Measurements from ENCODE around the gene MTRR. TPM values are rescaled to one million over a fixed set of nuclear protein-coding genes. Genes with fewer than 3 reads are reported as not detected.

MTRR gene
- polyA plus RNA-seq, 6 donors from 2014 or later = 24.7 to 75.3 (median 31.3) TPM

DNA sequence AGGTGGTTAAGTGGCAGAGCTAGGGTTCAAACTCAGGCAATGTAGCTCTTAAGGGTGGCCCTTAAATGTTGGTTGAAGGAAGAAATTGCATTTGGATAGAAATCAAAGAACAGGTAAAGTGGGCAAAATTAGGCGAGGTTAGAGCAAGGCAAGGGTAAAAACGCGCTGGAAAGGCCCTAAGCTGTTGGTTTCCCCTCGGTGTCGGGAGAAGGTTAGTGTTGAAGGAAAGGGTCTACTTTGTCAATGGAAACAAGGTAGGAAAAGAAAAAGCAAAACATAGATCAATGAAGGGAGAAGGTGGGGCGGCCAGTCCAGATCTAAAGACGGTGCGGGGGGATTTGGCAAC is 548 bp upstream of the MTRR start:
- peak overlapping the region; percentile 76 to 96 (median 86) for H3K27ac Mint-ChIP-seq
- H3K36me3 Mint-ChIP-seq = peaks cover under 1 to 4% of the 10 kb centered on the region in 2 donors
- no peaks in the 10 kb centered on the region for H3K27me3 Mint-ChIP-seq
- H3K9me3 Mint-ChIP-seq = no peaks in the 10 kb centered on the region
- H3K4me3 Mint-ChIP-seq = peak overlapping the region; percentile 94 to 97 (median 95)
- peaks cover 25 to 50% (median 50%) of the 10 kb centered on the region in 3 donors for H3K4me1 Mint-ChIP-seq
- DNase-seq (no peak), ATAC-seq (ENCODE audit: low read depth in 2 of 2) (no peak)

DNA sequence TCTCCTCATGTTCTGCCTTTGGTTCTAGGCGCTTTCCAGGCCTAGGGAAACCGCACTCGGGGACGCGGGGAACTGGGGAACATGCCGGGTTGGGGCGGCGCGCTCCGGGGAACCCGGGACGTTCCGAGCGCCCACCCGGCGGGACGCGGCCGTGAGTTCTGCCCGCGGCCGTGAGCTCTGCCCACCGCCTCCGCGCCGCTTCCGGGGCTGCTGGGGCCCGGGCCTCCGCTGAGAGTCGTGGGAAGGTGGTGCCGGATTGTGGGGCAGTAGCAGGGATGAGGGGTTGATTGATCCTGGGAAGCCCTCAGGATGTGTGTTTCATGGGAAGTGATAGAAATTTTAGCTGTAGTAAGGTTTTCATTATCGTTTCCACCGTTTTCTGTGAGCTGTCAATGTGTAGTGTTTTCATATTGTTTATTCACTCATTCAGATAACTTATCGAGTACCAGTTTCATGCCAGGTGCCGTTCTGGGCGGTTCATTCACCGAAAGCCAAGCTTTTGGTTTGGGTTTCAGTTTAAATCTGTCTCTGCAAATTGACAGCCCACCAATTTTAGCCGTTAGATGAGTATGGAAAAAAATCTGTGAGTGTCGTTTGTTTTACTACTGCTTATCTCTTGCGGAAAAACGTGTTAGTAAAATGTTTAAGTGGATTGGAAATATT is 657 bp downstream of the MTRR start:
- Mint-ChIP-seq H3K4me3 (peak overlapping the region; percentile 90 to 97 (median 95)), H3K4me1 (peaks cover 25 to 56% (median 53%) of the 10 kb centered on the region in 3 donors), H3K27ac (peak overlapping the region; percentile 73 to 91 (median 78)), H3K27me3 (no peaks in the 10 kb centered on the region), H3K36me3 (peaks cover 0 to 4% of the 10 kb centered on the region in 2 donors), H3K9me3 (no peaks in the 10 kb centered on the region)
- ATAC-seq (ENCODE audit: low read depth in 2 of 2) (peak; percentile 25 to 26), DNase-seq (no peak)

DNA sequence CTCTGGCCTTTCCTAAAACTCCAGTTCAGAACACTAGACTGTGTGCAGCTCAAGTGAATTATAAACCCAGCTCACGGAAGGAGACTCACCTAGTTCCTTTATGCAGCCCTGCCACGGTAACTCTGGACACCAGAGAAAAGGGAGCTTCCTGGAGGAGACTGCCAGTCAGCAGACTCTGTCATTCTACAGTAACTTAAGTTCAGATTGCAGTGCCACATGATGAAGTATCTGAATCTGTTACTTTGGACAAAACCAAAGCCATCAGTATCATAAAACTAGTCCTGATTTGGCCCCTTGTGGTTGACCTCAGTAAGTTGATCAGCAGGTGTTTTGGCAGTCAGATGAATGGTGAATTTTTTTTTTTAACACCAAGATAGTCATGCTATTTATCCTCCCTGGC is 2.7 kb downstream of the MTRR start:
- Mint-ChIP-seq H3K4me3 (peak overlapping the region in 4 of 8 donors; percentile 26 to 97 (median 33)), H3K4me1 (peaks cover 28 to 50% (median 41%) of the 10 kb centered on the region in 3 donors), H3K27ac (peak overlapping the region in 2 of 6 donors; percentile 63 to 76), H3K9me3 (no peaks in the 10 kb centered on the region), H3K36me3 (peaks cover 8 to 15% of the 10 kb centered on the region in 2 donors), H3K27me3 (no peaks in the 10 kb centered on the region)
- DNase-seq (no peak), ATAC-seq (ENCODE audit: low read depth in 2 of 2) (no peak)

DNA sequence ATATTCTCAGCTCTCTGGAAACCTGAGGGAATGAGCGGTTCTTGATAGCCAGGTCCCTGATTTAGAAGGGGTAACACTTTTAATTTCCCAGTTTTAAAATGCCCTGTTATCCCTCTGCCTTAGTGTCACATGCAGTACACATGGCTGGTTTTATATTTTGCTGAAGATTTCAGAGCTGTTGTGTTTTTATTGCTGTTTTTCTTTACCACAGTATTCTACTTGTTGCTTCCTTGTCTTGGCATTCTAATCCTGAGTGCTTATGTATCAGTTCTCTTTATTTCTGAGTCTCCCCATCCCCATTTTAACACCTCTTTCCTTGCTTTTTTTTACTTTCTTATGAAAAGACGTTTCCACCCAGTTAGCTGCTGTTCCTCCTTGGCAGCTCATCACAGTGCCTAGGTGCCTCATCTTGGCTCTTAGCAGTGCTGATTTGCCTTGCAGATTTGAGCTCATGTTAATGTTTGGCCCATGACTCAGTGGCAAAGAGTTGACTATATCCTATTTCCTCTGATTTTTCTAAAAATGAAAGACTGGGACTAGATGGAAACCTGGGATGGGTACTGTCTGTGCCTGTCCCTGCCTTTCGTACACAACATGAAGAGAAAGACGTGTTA is 3.7 kb downstream of the MTRR start:
- peak overlapping the region in 3 of 6 donors; percentile 2 to 64 (median 12) for H3K27ac Mint-ChIP-seq
- H3K9me3 Mint-ChIP-seq = no peaks in the 10 kb centered on the region
- H3K27me3 Mint-ChIP-seq = no peaks in the 10 kb centered on the region
- ATAC-seq (ENCODE audit: low read depth in 2 of 2) = no peak
- peaks cover 8 to 15% of the 10 kb centered on the region in 2 donors for H3K36me3 Mint-ChIP-seq
- DNase-seq = no peak
- H3K4me1 Mint-ChIP-seq = peaks cover 28 to 42% (median 35%) of the 10 kb centered on the region in 3 donors
- peak overlapping the region in 2 of 8 donors; percentile 8 to 48 for H3K4me3 Mint-ChIP-seq

DNA sequence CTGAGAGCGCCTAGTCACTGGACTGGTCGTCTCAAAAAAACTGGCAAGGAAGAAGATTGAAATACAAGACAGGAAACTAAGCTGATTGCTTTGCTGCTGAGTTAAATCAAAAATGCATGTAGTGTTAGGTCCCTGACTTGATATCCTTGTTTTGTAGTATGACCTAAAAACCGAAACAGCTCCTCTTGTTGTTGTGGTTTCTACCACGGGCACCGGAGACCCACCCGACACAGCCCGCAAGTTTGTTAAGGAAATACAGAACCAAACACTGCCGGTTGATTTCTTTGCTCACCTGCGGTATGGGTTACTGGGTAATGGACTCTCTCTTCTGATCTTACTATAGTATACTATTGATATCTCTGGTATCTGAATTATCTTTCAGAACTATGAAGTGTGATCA is 4.3 kb downstream of the MTRR start:
- Mint-ChIP-seq H3K27ac (peak overlapping the region in 1 of 6 donors; percentile 51), H3K4me1 (peaks cover 27 to 36% (median 29%) of the 10 kb centered on the region in 3 donors), H3K9me3 (no peaks in the 10 kb centered on the region), H3K27me3 (no peaks in the 10 kb centered on the region), H3K4me3 (peak overlapping the region in 2 of 8 donors; percentile 8 to 48), H3K36me3 (peaks cover 8 to 15% of the 10 kb centered on the region in 2 donors)
- ATAC-seq (ENCODE audit: low read depth in 2 of 2) (no peak), DNase-seq (no peak)

DNA sequence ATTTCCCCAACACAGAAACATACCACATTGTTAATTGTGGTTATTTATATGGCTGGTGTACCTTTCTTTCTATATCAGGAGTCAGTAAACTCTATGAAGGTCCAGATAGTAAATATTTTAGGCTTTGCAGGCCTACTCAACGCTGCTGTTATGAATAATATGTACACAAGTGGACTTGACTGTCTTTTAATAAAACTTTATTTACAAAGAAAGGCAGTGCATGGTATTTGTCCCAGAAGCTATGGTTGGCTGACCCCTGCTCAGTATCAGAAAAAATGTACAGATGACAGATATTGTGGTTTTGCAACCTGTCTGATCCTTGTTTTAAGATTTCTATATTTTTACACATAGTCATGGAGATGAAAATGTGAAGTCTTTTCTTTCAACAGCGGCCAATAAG is 5.7 kb downstream of the MTRR start:
- Mint-ChIP-seq H3K27ac (no peak overlapping the region), H3K9me3 (no peaks in the 10 kb centered on the region), H3K36me3 (peaks cover 8 to 15% of the 10 kb centered on the region in 2 donors), H3K27me3 (no peaks in the 10 kb centered on the region), H3K4me3 (no peak overlapping the region), H3K4me1 (peaks cover 22 to 31% (median 23%) of the 10 kb centered on the region in 3 donors)
- DNase-seq = no peak
- ATAC-seq (ENCODE audit: low read depth in 2 of 2) = no peak

DNA sequence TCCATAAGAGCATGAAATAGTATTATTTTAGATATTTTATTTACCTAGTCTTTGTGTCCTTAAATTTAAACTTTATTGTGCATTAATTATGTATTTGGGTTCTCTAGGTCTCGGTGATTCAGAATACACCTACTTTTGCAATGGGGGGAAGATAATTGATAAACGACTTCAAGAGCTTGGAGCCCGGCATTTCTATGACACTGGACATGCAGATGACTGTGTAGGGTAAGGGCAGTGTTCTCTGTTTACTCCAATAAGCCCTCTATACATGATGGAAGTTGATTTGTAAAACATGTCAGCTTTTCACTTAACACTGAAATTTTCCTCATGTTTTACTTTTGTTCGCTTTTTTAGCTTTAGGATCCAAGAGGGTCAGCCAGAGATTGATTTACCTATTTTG is 6.2 kb downstream of the MTRR start:
- no peak overlapping the region for H3K27ac Mint-ChIP-seq
- no peak for ATAC-seq (ENCODE audit: low read depth in 2 of 2)
- no peak overlapping the region for H3K4me3 Mint-ChIP-seq

DNA sequence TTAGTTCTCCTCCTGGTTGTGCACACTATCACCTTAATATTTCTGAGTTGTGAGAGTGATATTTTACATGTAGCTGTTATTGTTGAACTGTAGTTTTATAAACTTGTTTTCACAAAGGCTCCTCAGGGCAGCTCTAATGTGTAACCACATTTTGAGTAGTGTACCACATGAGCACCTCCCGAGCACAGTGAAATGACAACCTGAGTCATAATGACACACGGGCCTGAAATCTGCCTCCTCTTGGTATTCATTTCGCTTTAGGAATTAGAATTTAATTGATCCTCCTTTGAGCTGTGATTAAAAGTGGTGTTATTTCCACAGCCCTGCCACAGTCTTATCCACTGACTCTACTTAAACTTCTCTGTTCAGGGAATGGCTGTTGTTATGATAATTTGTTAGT is 7.9 kb downstream of the MTRR start:
- peaks cover 12 to 22% of the 10 kb centered on the region in 2 donors for H3K36me3 Mint-ChIP-seq
- no peaks in the 10 kb centered on the region for H3K27me3 Mint-ChIP-seq
- peaks cover 15 to 22% (median 16%) of the 10 kb centered on the region in 3 donors for H3K4me1 Mint-ChIP-seq
- ATAC-seq (ENCODE audit: low read depth in 2 of 2) (no peak), DNase-seq (no peak)
- H3K9me3 Mint-ChIP-seq = peaks cover 0 to 1% (median 0%) of the 10 kb centered on the region in 7 donors
- H3K27ac Mint-ChIP-seq = no peak overlapping the region
- no peak overlapping the region for H3K4me3 Mint-ChIP-seq

More for the DNA sequence above, 6.2 kb downstream of the MTRR start:
- peaks cover 18 to 27% (median 19%) of the 10 kb centered on the region in 3 donors for H3K4me1 Mint-ChIP-seq
- H3K27me3 Mint-ChIP-seq = no peaks in the 10 kb centered on the region
- peaks cover 8 to 15% of the 10 kb centered on the region in 2 donors for H3K36me3 Mint-ChIP-seq
- no peak for DNase-seq
- H3K9me3 Mint-ChIP-seq = no peaks in the 10 kb centered on the region

DNA sequence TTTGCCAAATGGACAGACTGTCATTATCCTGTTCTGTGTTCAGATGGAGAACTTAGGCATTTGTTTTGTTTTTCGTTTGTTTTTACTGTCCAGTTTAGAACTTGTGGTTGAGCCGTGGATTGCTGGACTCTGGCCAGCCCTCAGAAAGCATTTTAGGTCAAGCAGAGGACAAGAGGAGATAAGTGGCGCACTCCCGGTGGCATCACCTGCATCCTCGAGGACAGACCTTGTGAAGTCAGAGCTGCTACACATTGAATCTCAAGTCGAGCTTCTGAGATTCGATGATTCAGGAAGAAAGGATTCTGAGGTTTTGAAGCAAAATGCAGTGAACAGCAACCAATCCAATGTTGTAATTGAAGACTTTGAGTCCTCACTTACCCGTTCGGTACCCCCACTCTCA is 8.9 kb downstream of the MTRR start:
- Mint-ChIP-seq H3K4me3 (no peak overlapping the region), H3K36me3 (peaks cover 15 to 24% of the 10 kb centered on the region in 2 donors), H3K27ac (peak overlapping the region in 2 of 6 donors; percentile 24 to 72), H3K9me3 (peaks cover 0 to 1% (median 0%) of the 10 kb centered on the region in 7 donors), H3K4me1 (peaks cover 10 to 19% (median 13%) of the 10 kb centered on the region in 3 donors), H3K27me3 (no peaks in the 10 kb centered on the region)
- no peak for ATAC-seq (ENCODE audit: low read depth in 2 of 2)
- no peak for DNase-seq

DNA sequence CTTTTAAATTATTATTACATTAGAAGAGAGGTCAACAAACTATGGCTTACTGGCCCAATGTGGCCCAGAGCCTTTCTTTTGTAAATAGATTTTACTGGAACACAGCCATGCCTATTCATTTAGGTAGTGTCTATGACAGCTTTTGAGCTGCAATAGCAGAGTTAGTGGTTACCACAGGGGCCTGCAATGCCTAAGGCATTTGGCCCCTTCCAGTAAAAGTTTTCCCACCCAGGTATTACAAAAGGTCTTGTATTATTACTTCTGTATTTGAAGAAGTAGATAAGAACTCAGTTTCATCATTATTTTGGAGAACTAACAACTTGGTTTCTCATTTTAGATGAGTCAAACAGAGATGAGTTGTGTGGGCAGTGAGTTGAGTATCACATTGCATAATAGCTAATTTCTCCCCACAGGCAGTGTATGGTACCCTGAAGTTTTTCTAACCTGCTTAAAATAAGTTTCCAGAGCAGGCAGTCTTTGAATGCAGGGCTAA is 9.5 kb downstream of the MTRR start:
- Mint-ChIP-seq H3K4me3 (no peak overlapping the region), H3K4me1 (peaks cover 7 to 16% (median 8%) of the 10 kb centered on the region in 3 donors), H3K36me3 (peaks cover 16 to 29% of the 10 kb centered on the region in 2 donors), H3K27me3 (no peaks in the 10 kb centered on the region), H3K27ac (no peak overlapping the region), H3K9me3 (peaks cover 0 to 1% (median 0%) of the 10 kb centered on the region in 7 donors)
- DNase-seq (no peak), ATAC-seq (ENCODE audit: low read depth in 2 of 2) (no peak)

DNA sequence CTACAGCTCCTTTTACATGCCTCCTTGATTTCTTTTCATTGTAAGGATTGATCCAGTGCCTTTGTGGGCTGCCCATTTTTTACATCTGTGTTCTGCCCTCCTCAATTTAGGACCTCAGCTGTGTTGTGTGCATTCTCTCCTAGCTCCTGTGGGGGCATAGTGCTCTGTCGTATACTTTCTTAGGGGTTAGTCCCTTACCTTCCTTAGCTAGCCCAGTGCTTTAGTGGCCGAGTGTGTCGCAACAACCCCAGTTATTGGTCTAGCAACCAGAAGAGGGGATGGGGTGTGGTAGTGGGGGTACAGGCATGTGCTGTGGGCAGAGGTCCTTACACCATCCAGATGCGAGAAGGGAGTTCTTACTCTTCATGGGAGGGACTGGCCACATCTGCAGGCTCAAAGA is 12.1 kb downstream of the MTRR start:
- H3K36me3 Mint-ChIP-seq = peaks cover 17 to 25% of the 10 kb centered on the region in 2 donors

DNA sequence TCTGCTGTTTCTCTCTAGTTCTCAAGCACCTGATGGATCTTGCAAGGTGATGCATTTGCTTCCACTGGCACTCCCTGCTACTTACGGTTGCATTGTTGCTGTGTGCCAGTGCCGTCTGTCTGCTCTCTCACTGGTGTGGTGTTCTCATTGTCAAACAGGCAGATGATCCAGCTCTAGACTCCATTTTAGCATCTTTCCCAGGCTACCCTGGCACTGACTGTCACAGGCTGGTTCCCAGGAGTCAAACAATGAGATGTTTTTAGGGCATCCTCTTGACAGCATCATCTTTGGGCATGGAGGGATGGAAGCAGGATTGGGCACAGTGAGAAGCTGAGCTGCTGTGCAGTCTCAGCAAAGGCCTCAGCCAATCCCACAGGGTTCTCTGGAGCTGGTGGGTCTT is 12.9 kb downstream of the MTRR start:
- DNase-seq = no peak
- no peak for ATAC-seq (ENCODE audit: low read depth in 2 of 2)
- H3K9me3 Mint-ChIP-seq = peaks cover 0 to 1% (median 0%) of the 10 kb centered on the region in 7 donors
- H3K36me3 Mint-ChIP-seq = peaks cover 11 to 19% of the 10 kb centered on the region in 2 donors
- no peak overlapping the region for H3K4me3 Mint-ChIP-seq
- peak overlapping the region in 2 of 6 donors; percentile 54 to 77 for H3K27ac Mint-ChIP-seq
- H3K4me1 Mint-ChIP-seq = peaks cover 3 to 5% (median 5%) of the 10 kb centered on the region in 3 donors
- H3K27me3 Mint-ChIP-seq = no peaks in the 10 kb centered on the region

More for the DNA sequence above, 12.1 kb downstream of the MTRR start:
- no peaks in the 10 kb centered on the region for H3K27me3 Mint-ChIP-seq
- peaks cover 0 to 1% (median 0%) of the 10 kb centered on the region in 7 donors for H3K9me3 Mint-ChIP-seq
- no peak for DNase-seq
- no peak overlapping the region for H3K27ac Mint-ChIP-seq
- no peak overlapping the region for H3K4me3 Mint-ChIP-seq
- peaks cover 5 to 8% (median 5%) of the 10 kb centered on the region in 3 donors for H3K4me1 Mint-ChIP-seq
- no peak for ATAC-seq (ENCODE audit: low read depth in 2 of 2)

DNA sequence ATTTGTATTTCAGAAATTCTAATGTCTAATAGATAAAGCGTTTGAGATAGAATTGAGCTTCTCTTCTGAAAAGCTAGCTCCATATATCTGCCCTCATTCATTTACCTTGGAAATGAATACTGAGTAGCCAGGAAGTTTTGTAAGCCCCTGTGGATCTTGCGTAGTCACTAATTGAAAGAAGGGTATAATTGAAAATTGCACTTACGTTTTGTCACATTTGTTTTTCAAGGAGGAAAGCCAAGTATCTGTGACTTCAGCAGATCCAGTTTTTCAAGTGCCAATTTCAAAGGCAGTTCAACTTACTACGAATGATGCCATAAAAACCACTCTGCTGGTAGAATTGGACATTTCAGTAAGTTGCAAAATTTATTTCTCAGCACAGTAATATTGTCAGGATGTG is 14.0 kb downstream of the MTRR start:
- H3K4me1 Mint-ChIP-seq = peaks cover 3 to 5% (median 5%) of the 10 kb centered on the region in 3 donors
- DNase-seq (no peak), ATAC-seq (ENCODE audit: low read depth in 2 of 2) (no peak)
- no peaks in the 10 kb centered on the region for H3K27me3 Mint-ChIP-seq
- peaks cover 17 to 19% of the 10 kb centered on the region in 2 donors for H3K36me3 Mint-ChIP-seq
- H3K9me3 Mint-ChIP-seq = peaks cover 0 to 1% (median 0%) of the 10 kb centered on the region in 7 donors
- no peak overlapping the region for H3K4me3 Mint-ChIP-seq
- peak overlapping the region in 1 of 6 donors; percentile 7 for H3K27ac Mint-ChIP-seq
